ENCODE data around the gene OR4C45. TPM values are rescaled to one million over a fixed set of nuclear protein-coding genes. Genes with fewer than 3 reads are reported as not detected.
"Not testable (repeated sequence)": the region's sequence is repeated elsewhere in the genome, so short reads cannot be mapped to it uniquely, and the experiment has no call there.

Gene OR4C45
- total and polyA plus RNA-seq, 4 donors: not detected

DNA sequence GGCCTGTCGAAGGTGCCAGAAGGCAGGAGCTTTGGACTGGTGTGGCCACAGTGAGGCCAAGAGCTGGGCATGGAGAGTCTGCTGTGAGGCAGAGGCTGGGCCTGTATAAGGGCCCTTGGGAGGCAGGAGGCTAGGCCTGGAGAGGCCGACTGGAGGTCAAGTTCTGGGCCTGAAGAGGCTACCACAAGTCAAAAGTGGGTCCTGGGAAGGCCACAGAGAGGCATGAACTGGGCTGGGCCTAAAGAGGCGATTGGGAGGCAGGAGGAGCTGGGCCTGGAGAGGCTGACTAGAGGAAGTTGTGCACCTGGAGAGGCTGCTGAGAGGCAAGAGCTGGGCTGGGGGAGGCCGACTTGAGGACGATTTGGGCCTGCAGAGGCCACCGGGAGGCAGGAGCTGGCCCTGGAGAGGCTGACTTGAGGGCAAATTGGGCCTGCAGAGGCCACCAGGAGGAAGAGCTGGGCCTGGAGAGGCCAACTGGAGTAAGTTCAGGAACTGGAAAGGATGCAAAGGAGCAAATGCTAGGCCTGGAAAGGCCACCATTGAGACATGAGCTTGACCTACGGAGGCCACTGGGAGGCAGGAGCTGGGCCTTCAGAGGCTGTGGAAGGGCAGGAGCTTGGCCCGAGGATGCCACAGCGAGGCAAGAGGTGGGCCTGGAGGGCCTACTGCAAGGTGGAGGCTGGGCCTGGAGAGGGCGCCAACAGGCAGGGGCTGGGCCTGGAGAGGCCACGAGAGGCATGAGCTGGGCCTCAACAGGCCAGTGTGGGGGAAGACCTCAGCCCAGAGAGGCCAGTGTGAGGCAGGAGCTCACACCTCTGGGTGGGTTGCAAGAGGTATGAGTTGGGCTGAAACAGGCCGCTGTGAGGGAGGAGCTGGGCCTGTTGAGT is 39.8 kb downstream of the OR4C45 start:
- Histone ChIP-seq H3K4me3 (ENCODE audit: low read length in 2 of 2) (no peak overlapping the region), H3K36me3 (ENCODE audit: control insufficient read depth in 1 of 2, insufficient read depth in 2 of 2, low read length in 1 of 2) (no peaks in the 10 kb centered on the region), H3K27me3 (ENCODE audit: control insufficient read depth in 1 of 2, insufficient read depth in 2 of 2, low read length in 1 of 2) (no peaks in the 10 kb centered on the region), H3K27ac (ENCODE audit: low read depth in 1 of 2, low read length in 2 of 2) (no peak overlapping the region), H3K4me1 (ENCODE audit: control insufficient read depth in 1 of 2, insufficient read depth in 2 of 2, low read length in 2 of 2) (no peaks in the 10 kb centered on the region), H3K9me3 (ENCODE audit: control insufficient read depth, low read length) (no peaks in the 10 kb centered on the region)
- 73 to 75% methylated on average over 12 of the region's 12 CpGs for WGBS, 2 donors
- ATAC-seq (ENCODE audit: low FRiP score) (no peak), DNase-seq (no peak)
- intact Hi-C loops (cut with DNase I): no loop called here

DNA sequence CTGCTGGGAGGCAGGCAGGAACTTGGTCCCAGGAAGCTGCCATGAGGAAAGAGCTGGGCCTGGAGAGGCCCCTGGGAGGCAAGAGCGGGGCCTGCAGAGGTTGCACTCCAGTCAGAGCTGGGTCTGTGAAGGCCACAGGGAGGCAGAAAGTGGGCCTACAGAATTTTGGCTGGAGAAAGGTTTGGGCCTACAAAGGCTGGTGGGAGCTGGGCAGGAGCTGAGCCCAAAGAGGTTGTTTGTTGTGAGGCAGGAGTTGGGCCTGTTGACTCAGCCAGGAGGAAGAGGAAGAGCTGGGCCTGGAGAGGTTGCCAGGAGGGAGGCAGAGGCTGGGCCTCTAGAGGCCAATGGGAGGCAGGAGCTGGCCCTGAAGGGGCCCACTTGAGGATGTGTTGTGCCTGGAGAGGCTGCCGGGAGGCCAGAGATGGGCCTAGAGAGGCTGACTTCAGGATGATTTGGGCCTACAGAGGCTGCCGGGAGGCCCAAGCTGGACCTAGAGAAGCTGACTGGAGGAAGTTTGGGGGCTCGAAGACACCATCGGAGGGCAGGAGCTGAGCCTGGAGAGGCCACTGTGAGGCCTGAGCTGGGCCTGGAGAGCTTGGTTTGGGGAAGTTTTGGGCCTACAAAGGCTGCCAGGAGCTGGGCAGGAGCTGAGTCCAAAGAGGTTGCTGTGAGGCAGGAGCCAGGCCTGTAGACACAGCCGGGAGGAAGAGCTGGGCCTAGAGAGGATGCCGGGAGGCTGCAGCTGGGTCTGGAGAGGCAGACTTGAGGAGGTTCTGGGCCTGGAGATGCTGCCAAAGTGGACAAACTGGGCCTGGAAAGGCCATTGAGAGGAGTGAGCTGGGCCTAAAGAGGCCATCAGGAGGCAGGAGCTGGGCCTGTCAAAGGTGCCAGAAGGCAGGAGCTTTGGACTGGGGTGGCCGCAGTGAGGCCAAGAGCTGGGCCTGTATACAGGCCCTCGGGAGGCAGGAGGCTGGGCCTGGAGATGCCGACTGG is 40.7 kb downstream of the OR4C45 start:
- Histone ChIP-seq H3K27me3 (ENCODE audit: control insufficient read depth in 1 of 2, insufficient read depth in 2 of 2, low read length in 1 of 2) (no peaks in the 10 kb centered on the region), H3K4me3 (ENCODE audit: low read length in 2 of 2) (no peak overlapping the region), H3K4me1 (ENCODE audit: control insufficient read depth in 1 of 2, insufficient read depth in 2 of 2, low read length in 2 of 2) (no peaks in the 10 kb centered on the region), H3K36me3 (ENCODE audit: control insufficient read depth in 1 of 2, insufficient read depth in 2 of 2, low read length in 1 of 2) (no peaks in the 10 kb centered on the region), H3K9me3 (ENCODE audit: control insufficient read depth, low read length) (no peaks in the 10 kb centered on the region), H3K27ac (ENCODE audit: low read depth in 1 of 2, low read length in 2 of 2) (no peak overlapping the region)
- DNase-seq (no peak), ATAC-seq (ENCODE audit: low FRiP score) (no peak)
- WGBS, 2 donors: 81 to 83% methylated on average over 10 of the region's 10 CpGs
- intact Hi-C loops (cut with DNase I): no loop called here

DNA sequence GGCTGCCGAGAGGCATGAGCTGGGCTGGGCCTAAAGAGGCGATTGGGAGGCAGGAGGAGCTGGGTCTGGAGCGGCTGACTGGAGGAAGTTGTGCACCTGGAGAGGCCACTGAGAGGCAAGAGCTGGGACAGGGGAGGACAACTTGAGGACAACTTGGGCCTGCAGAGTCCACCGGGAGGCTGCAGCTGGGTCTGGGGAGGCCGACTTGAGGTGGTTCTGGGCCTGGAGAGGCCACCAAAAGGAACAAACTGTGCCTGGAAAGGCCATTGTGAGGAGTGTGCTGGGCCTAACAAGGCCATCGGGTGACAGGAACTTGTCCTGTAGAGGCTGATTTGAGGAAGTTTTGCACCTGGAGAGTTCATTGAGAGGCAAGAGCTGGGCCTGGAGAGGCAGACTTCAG is 41.5 kb downstream of the OR4C45 start:
- intact Hi-C loops (cut with DNase I): no loop called here
- Histone ChIP-seq H3K27ac (ENCODE audit: low read depth in 1 of 2, low read length in 2 of 2) (no peak overlapping the region), H3K27me3 (ENCODE audit: control insufficient read depth in 1 of 2, insufficient read depth in 2 of 2, low read length in 1 of 2) (no peaks in the 10 kb centered on the region), H3K4me3 (ENCODE audit: low read length in 2 of 2) (no peak overlapping the region), H3K9me3 (ENCODE audit: control insufficient read depth, low read length) (no peaks in the 10 kb centered on the region), H3K4me1 (ENCODE audit: control insufficient read depth in 1 of 2, insufficient read depth in 2 of 2, low read length in 2 of 2) (no peaks in the 10 kb centered on the region), H3K36me3 (ENCODE audit: control insufficient read depth in 1 of 2, insufficient read depth in 2 of 2, low read length in 1 of 2) (no peaks in the 10 kb centered on the region)
- no peak for DNase-seq
- no peak for ATAC-seq (ENCODE audit: low FRiP score)
- 78 to 84% methylated on average over 6 of the region's 6 CpGs for WGBS, 2 donors

DNA sequence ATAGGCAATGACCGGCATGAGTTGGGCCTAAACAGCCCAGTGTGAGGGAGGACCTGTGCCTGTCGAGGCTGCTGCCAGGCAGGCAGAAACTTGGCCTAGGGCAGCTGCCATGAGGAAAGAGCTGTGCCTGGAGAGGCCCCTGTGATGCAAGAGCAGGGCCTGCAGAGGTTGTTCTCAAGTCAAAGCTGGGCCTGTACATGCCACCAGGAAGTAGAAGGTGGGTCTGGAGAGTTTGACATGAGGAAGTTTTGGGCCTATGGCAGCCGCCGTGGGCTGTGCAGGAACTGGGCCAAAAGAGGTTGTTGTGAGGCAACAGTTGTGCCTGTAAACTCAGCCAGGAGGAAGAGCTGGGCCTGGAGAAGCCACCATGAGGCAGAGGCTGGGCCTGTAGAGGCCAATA is 43.2 kb downstream of the OR4C45 start:
- no peak overlapping the region for H3K27ac ChIP-seq (ENCODE audit: low read depth in 1 of 2, low read length in 2 of 2)
- ATAC-seq (ENCODE audit: low FRiP score) (no peak), DNase-seq (no peak)
- no peaks in the 10 kb centered on the region for H3K36me3 ChIP-seq (ENCODE audit: control insufficient read depth in 1 of 2, insufficient read depth in 2 of 2, low read length in 1 of 2)
- 64 to 75% methylated on average over 4 of the region's 4 CpGs for WGBS, 2 donors
- no peaks in the 10 kb centered on the region for H3K4me1 ChIP-seq (ENCODE audit: control insufficient read depth in 1 of 2, insufficient read depth in 2 of 2, low read length in 2 of 2)
- H3K4me3 ChIP-seq (ENCODE audit: low read length in 2 of 2): no peak overlapping the region
- intact Hi-C loops (cut with DNase I): no loop called here
- no peaks in the 10 kb centered on the region for H3K9me3 ChIP-seq (ENCODE audit: control insufficient read depth, low read length)
- H3K27me3 ChIP-seq (ENCODE audit: control insufficient read depth in 1 of 2, insufficient read depth in 2 of 2, low read length in 1 of 2): no peaks in the 10 kb centered on the region

DNA sequence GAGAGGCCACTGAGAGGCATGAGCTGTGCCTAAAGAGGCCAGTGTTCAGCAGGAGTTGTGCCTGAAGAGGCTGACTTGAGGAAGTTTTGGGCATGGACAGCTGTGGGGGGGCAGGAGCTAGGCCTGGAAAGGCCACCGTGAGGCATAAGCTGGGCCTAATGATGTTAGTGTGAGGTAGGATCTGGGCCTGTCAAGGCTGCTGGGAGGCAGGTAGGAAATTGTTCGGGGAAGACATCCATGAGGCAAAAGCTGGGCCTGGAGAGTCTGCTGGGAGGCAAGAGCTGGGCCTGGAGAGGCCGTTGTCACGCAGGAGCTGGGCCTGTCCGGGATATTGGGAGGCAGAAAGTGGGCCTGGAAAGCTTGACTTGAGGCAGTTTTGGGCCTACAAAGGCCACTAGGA is 44.9 kb downstream of the OR4C45 start:
- no peaks in the 10 kb centered on the region for H3K36me3 ChIP-seq (ENCODE audit: control insufficient read depth in 1 of 2, insufficient read depth in 2 of 2, low read length in 1 of 2)
- ATAC-seq (ENCODE audit: low FRiP score): no peak
- H3K4me3 ChIP-seq (ENCODE audit: low read length in 2 of 2): no peak overlapping the region
- intact Hi-C loops (cut with DNase I): no loop called here
- no peak for DNase-seq
- WGBS, 2 donors: 76% methylated on average over 5 of the region's 5 CpGs
- no peaks in the 10 kb centered on the region for H3K9me3 ChIP-seq (ENCODE audit: control insufficient read depth, low read length)
- no peak overlapping the region for H3K27ac ChIP-seq (ENCODE audit: low read depth in 1 of 2, low read length in 2 of 2)
- H3K4me1 ChIP-seq (ENCODE audit: control insufficient read depth in 1 of 2, insufficient read depth in 2 of 2, low read length in 2 of 2): no peaks in the 10 kb centered on the region
- no peaks in the 10 kb centered on the region for H3K27me3 ChIP-seq (ENCODE audit: control insufficient read depth in 1 of 2, insufficient read depth in 2 of 2, low read length in 1 of 2)

DNA sequence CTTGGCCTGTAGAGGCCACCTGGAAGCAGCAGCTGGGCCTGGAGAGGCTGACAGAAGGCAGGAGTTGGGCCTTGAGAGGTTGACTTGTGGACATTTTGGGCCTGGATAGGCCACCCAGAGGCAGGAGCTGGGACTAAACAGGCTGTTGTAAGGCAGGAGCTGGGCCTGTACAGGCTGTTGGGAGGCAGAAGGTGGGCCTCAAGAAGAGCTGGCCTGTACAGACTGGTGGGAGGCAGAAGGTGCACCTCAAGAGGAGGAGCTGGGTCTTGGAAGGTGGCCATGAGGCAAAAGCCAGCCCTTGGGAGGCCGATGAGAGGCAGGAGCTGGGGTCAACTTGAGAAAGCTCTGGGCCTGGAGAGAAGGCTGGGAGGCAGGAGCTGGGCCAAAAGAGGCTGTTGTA is 45.3 kb downstream of the OR4C45 start:
- H3K9me3 ChIP-seq (ENCODE audit: control insufficient read depth, low read length): no peaks in the 10 kb centered on the region
- DNase-seq: no peak
- no peak overlapping the region for H3K27ac ChIP-seq (ENCODE audit: low read depth in 1 of 2, low read length in 2 of 2)
- H3K27me3 ChIP-seq (ENCODE audit: control insufficient read depth in 1 of 2, insufficient read depth in 2 of 2, low read length in 1 of 2): no peaks in the 10 kb centered on the region
- 69 to 87% methylated on average over 1 of the region's 1 CpG for WGBS, 2 donors
- no peaks in the 10 kb centered on the region for H3K36me3 ChIP-seq (ENCODE audit: control insufficient read depth in 1 of 2, insufficient read depth in 2 of 2, low read length in 1 of 2)
- H3K4me1 ChIP-seq (ENCODE audit: control insufficient read depth in 1 of 2, insufficient read depth in 2 of 2, low read length in 2 of 2): no peaks in the 10 kb centered on the region
- no peak for ATAC-seq (ENCODE audit: low FRiP score)
- H3K4me3 ChIP-seq (ENCODE audit: low read length in 2 of 2): no peak overlapping the region
- intact Hi-C loops (cut with DNase I): no loop called here

DNA sequence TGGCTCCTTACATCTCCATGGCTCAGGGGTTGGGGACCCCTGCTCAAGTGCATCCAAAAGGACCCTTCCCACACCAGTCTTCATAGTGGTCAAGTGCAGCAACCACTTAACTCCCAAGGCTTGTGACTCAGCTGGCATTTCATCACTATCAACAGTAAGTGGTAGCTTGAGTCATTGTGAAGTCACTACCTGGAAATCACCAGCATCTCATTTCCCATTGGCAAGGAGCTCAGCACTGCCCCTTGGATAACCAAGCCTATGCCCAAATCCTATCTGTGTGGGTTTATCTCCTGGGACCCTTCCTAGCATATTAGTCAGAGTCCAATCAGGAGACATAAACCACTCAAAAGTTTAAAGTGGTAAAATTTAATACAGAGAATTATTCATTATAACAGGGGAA is 46.3 kb downstream of the OR4C45 start:
- H3K27ac ChIP-seq (ENCODE audit: low read depth in 1 of 2, low read length in 2 of 2); H3K36me3 ChIP-seq (ENCODE audit: control insufficient read depth in 1 of 2, insufficient read depth in 2 of 2, low read length in 1 of 2); DNase-seq; intact Hi-C loops (cut with DNase I); H3K4me3 ChIP-seq (ENCODE audit: low read length in 2 of 2); H3K4me1 ChIP-seq (ENCODE audit: control insufficient read depth in 1 of 2, insufficient read depth in 2 of 2, low read length in 2 of 2); H3K9me3 ChIP-seq (ENCODE audit: control insufficient read depth, low read length); ATAC-seq (ENCODE audit: low FRiP score); H3K27me3 ChIP-seq (ENCODE audit: control insufficient read depth in 1 of 2, insufficient read depth in 2 of 2, low read length in 1 of 2): not testable (repeated sequence)

DNA sequence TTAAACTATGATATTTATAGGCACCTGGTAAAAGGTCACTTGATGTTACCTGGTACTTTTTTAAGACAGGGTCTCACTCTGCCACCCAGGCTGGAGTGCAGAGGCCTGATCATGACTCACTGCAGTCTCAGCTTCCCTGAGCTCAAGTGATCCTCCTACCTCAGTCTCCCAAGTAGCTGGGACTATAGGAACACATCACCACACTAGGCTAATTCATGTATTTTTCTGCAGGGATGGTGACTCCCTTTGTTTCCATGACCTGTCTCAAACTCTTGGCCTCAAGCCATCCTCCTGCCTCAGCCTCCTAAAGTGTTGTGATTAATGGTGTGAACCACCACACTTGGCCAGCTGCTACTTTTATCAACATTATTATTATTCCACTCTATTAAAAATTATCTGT is 47.6 kb downstream of the OR4C45 start:
- Histone ChIP-seq H3K4me3 (ENCODE audit: low read length in 2 of 2) (no peak overlapping the region), H3K4me1 (ENCODE audit: control insufficient read depth in 1 of 2, insufficient read depth in 2 of 2, low read length in 2 of 2) (no peaks in the 10 kb centered on the region), H3K9me3 (ENCODE audit: control insufficient read depth, low read length) (no peaks in the 10 kb centered on the region), H3K27me3 (ENCODE audit: control insufficient read depth in 1 of 2, insufficient read depth in 2 of 2, low read length in 1 of 2) (no peaks in the 10 kb centered on the region), H3K27ac (ENCODE audit: low read depth in 1 of 2, low read length in 2 of 2) (no peak overlapping the region), H3K36me3 (ENCODE audit: control insufficient read depth in 1 of 2, insufficient read depth in 2 of 2, low read length in 1 of 2) (no peaks in the 10 kb centered on the region)
- no peak for DNase-seq
- ATAC-seq (ENCODE audit: low FRiP score): no peak
- intact Hi-C loops (cut with DNase I): no loop called here
